Ovary (tissue), 3 donors: ENCODE results near the gene MEGF6.

Source experiments
- CTCF ChIP-seq, 3 donors: fragments of 450-650 bp in 2 of 3; fragments of 200-600 bp in 1 of 3; IDR thresholded peaks; one replicate each; pipeline versions ENCODE4 v1.5.1 to v1.8.0; 2016 to 2022; ENCODE audit warnings: antibody characterized with exemption in 3 of 3, mild to moderate bottlenecking in 1 of 3
- EP300 ChIP-seq: sonication (generic); formaldehyde crosslinking; IDR thresholded peaks from one replicate; pipeline ENCODE4 v1.6.1; 2017; ENCODE audit warnings: antibody characterized with exemption
- POLR2A ChIP-seq: fragments of 450-650 bp; IDR thresholded peaks from one replicate; pipeline ENCODE4 v1.6.1; 2017; ENCODE audit warnings: antibody characterized with exemption, mild to moderate bottlenecking, moderate library complexity
- donor health status: DM: no; HTN: no; CAD: no.

- no peak for TF ChIP-seq EP300
- no peak for TF ChIP-seq CTCF (IDR thresholded peaks at IDR 0.05)
- no peak for TF ChIP-seq POLR2A
Measured at GRCh38 chr1:3522112-3522511, 89.2 kb downstream of the MEGF6 start.
